Smooth muscle cell (in vitro differentiated cells): ENCODE data around the gene PBLD. TPM values are rescaled to one million over a fixed set of nuclear protein-coding genes. Genes with fewer than 3 reads are reported as not detected.
"Not testable (repeated sequence)": the region's sequence is repeated elsewhere in the genome, so short reads cannot be mapped to it uniquely, and the experiment has no call there.

ENCODE experiments used
- DNase-seq: peaks from one replicate; lab custom pipeline; 2025; ENCODE audit not compliant: unreplicated experiment; lab: John Stamatoyannopoulos, UW
- H2AFZ ChIP-seq: fragments of 200-600 bp; sonication (generic); 2 replicates; pipeline ENCODE4 v1.6.0; 2016; ENCODE audit warnings: antibody characterized with exemption, low read depth, mild to moderate bottlenecking
- H3F3A ChIP-seq: fragments of 200-600 bp; sonication (generic); 2 replicates; pipeline ENCODE4 v1.6.0; 2017; ENCODE audit warnings: antibody characterized with exemption, low read depth
- H3K27ac ChIP-seq: fragments of 200-600 bp; sonication (generic); 2 replicates; pipeline ENCODE4 v1.5.1; 2016; ENCODE audit warnings: low read depth, mild to moderate bottlenecking
- H3K27me3 ChIP-seq: fragments of 200-600 bp; sonication (generic); 2 replicates; pipeline ENCODE4 v1.6.1; 2016; ENCODE audit warnings: low read depth, mild to moderate bottlenecking
- H3K36me3 ChIP-seq: fragments of 200-600 bp; sonication (generic); 2 replicates; pipeline ENCODE4 v1.5.1; 2016; ENCODE audit warnings: low read depth
- H3K4me1 ChIP-seq: fragments of 200-600 bp; sonication (generic); 2 replicates; pipeline ENCODE4 v1.5.1; 2016; ENCODE audit warnings: low read depth
- H3K4me2 ChIP-seq: fragments of 200-600 bp; sonication (generic); 2 replicates; pipeline ENCODE4 v1.6.0; 2016; ENCODE audit warnings: mild to moderate bottlenecking
- H3K4me3 ChIP-seq: fragments of 200-600 bp; sonication (generic); 2 replicates; pipeline ENCODE4 v1.5.1; 2016; ENCODE audit warnings: mild to moderate bottlenecking
- H3K79me2 ChIP-seq: fragments of 200-600 bp; sonication (generic); 2 replicates; pipeline ENCODE4 v1.6.0; 2016; ENCODE audit warnings: low read depth, mild to moderate bottlenecking
- H3K9ac ChIP-seq: fragments of 200-600 bp; sonication (generic); 2 replicates; pipeline ENCODE4 v1.6.0; 2016; ENCODE audit warnings: low read depth
- H3K9me3 ChIP-seq: fragments of 200-600 bp; sonication (generic); replicated peaks from 2 replicates; pipeline ENCODE4 v1.5.1; 2016; ENCODE audit warnings: low read depth
- H4K20me1 ChIP-seq: fragments of 200-600 bp; sonication (generic); 2 replicates; pipeline ENCODE4 v1.6.0; 2016; ENCODE audit warnings: low read depth
- CTCF ChIP-seq: fragments of 200-600 bp; sonication (generic); IDR thresholded peaks from 2 replicates; pipeline ENCODE4 v1.5.1; 2017; ENCODE audit warnings: borderline replicate concordance, mild to moderate bottlenecking, antibody characterized with exemption; ENCODE audit not compliant: insufficient read depth, poor library complexity, severe bottlenecking
- WGBS: methylation state at CpG from one replicate; pipeline ENCODE4 v1.1.7; 2016; ENCODE audit warnings: low lambda C conversion rate; 5-methylcytosine and 5-hydroxymethylcytosine counted together
- polyA plus RNA-seq: library from polyadenylated mRNA; unstranded; fragments of >200 nt; fragmentation: Nextera tagmentation; extraction: Ambion mirVana; gene quantifications from 2 replicates; pipeline ENCODE4 v1.2.1, GENCODE V29; 2016
- total RNA-seq: library from RNA; depleted of rRNA; stranded (reverse); fragments of >200 nt; gene quantifications from 2 replicates; pipeline ENCODE4 v1.2.3, GENCODE V29; 2014

Gene PBLD
- total and polyA plus RNA-seq, 2 experiments from 2014 or later = 2.3 to 5.6 TPM

GRCh38 chr10:68329506-68329861 is 3.2 kb downstream of the PBLD start:
- Histone ChIP-seq H3F3A (peaks cover 9% of the 10 kb centered on the region), H3K4me1 (peaks cover 19% of the 10 kb centered on the region), H3K4me2 (no peak overlapping the region), H3K4me3 (no peak overlapping the region), H3K9ac (no peak overlapping the region), H3K79me2 (peaks cover 26% of the 10 kb centered on the region), H3K27me3 (no peaks in the 10 kb centered on the region), H3K9me3 (no peaks in the 10 kb centered on the region), H4K20me1 (peaks cover 19% of the 10 kb centered on the region), H2AFZ (no peak overlapping the region), H3K27ac (peak overlapping the region; percentile 91), H3K36me3 (no peaks in the 10 kb centered on the region)
- no peak for TF ChIP-seq CTCF
- 100% methylated on average over 1 of the region's 1 CpG for WGBS
- no peak for DNase-seq

- Histone ChIP-seq H2AFZ (peak overlapping the region; percentile 94), H3F3A (peaks cover 9% of the 10 kb centered on the region), H3K27me3 (no peaks in the 10 kb centered on the region), H3K27ac (peak overlapping the region; percentile 91), H3K4me2 (peak overlapping the region; percentile 83), H3K9me3 (no peaks in the 10 kb centered on the region), H3K79me2 (peaks cover 13% of the 10 kb centered on the region), H3K9ac (peak overlapping the region; percentile 83), H3K4me1 (peaks cover 19% of the 10 kb centered on the region), H3K4me3 (peak overlapping the region; percentile 32), H4K20me1 (peaks cover 6% of the 10 kb centered on the region), H3K36me3 (no peaks in the 10 kb centered on the region)
- DNase-seq = no peak
- TF ChIP-seq CTCF = no peak
- 21% methylated on average over 4 of the region's 4 CpGs for WGBS
Observed at GRCh38 chr10:68327889-68328786, 4.6 kb downstream of the PBLD start.

GRCh38 chr10:68324396-68324795 is 8.3 kb downstream of the PBLD start:
- H3K4me2 ChIP-seq, H3K36me3 ChIP-seq, H3K9me3 ChIP-seq, DNase-seq, H2AFZ ChIP-seq, H3K79me2 ChIP-seq, H3K4me3 ChIP-seq, H3K27ac ChIP-seq, H3K27me3 ChIP-seq, H3K9ac ChIP-seq, H4K20me1 ChIP-seq, H3F3A ChIP-seq: not testable (repeated sequence)
- 87% methylated on average over 4 of the region's 4 CpGs for WGBS
- H3K4me1 ChIP-seq = peaks cover 19% of the 10 kb centered on the region

GRCh38 chr10:68318331-68319059 is 14.2 kb downstream of the PBLD start:
- 89% methylated on average over 1 of the region's 1 CpG for WGBS
- no peak overlapping the region for H3K27ac ChIP-seq
- no peak overlapping the region for H3K4me2 ChIP-seq
- no peak for DNase-seq
- H4K20me1 ChIP-seq = no peaks in the 10 kb centered on the region
- no peak overlapping the region for H3K9ac ChIP-seq
- H3K36me3 ChIP-seq = no peaks in the 10 kb centered on the region
- peaks cover 4% of the 10 kb centered on the region for H3K9me3 ChIP-seq
- H3F3A ChIP-seq = no peaks in the 10 kb centered on the region
- H2AFZ ChIP-seq = no peak overlapping the region
- no peaks in the 10 kb centered on the region for H3K27me3 ChIP-seq
- H3K4me1 ChIP-seq = no peaks in the 10 kb centered on the region
- H3K4me3 ChIP-seq = no peak overlapping the region
- H3K79me2 ChIP-seq = no peaks in the 10 kb centered on the region
- no peak for TF ChIP-seq CTCF
